SK-N-SH (cell line): ENCODE data around the gene ARIH2. TPM values are rescaled to one million over a fixed set of nuclear protein-coding genes. Genes with fewer than 3 reads are reported as not detected.
A peak's percentile ranks its signal among the peaks of the same experiment; 100 is the strongest.

ENCODE experiments used
- CHD2 ChIP-seq: fragments of 150-350 bp; IDR thresholded peaks from 2 replicates; pipeline ENCODE4 v1.6.1; 2018; ENCODE audit warnings: low read length; ENCODE audit not compliant: partially characterized antibody
- CTCF ChIP-seq: fragments of 200-600 bp; sonication (generic); IDR thresholded peaks from 2 replicates; pipeline ENCODE4 v1.6.1; 2017; ENCODE audit warnings: antibody characterized with exemption, mild to moderate bottlenecking, moderate library complexity
- ELF1 ChIP-seq: IDR thresholded peaks from 2 replicates; pipeline ENCODE4 v1.4.0; 2012
- EZH2phosphoT487 ChIP-seq: fragments of 200-600 bp; sonication (generic); IDR thresholded peaks from 2 replicates; pipeline ENCODE4 v1.6.1; 2017; ENCODE audit warnings: low read depth, mixed run types, mild to moderate bottlenecking, antibody characterized with exemption, moderate library complexity, borderline replicate concordance
- FOSL2 ChIP-seq: IDR thresholded peaks from 2 replicates; pipeline ENCODE4 v1.4.0; 2012; ENCODE audit warnings: low read depth, mild to moderate bottlenecking, moderate library complexity, borderline replicate concordance
- IRF3 ChIP-seq: fragments of 150-350 bp; IDR thresholded peaks from 2 replicates; pipeline ENCODE4 v1.6.1; 2016; ENCODE audit warnings: mild to moderate bottlenecking, low read depth, low read length
- JUND ChIP-seq: IDR thresholded peaks from 2 replicates; pipeline ENCODE4 v1.4.0; 2012
- MAX ChIP-seq: IDR thresholded peaks from 2 replicates; pipeline ENCODE4 v1.4.0; 2012; ENCODE audit warnings: low read depth
- MEF2A ChIP-seq: IDR thresholded peaks from 2 replicates; pipeline ENCODE4 v1.4.0; 2012; ENCODE audit warnings: low read depth, borderline replicate concordance
- PBX3 ChIP-seq: IDR thresholded peaks from 2 replicates; pipeline ENCODE4; 2012
- POLR2AphosphoS5 ChIP-seq: IDR thresholded peaks from 2 replicates; pipeline ENCODE4 v1.6.1; 2012; ENCODE audit warnings: low read depth, low read length
- RAD21 ChIP-seq: IDR thresholded peaks from 2 replicates; pipeline ENCODE4 v1.6.1; 2012; ENCODE audit warnings: mild to moderate bottlenecking, low read length
- RCOR1 ChIP-seq: fragments of 150-350 bp; IDR thresholded peaks from 2 replicates; pipeline ENCODE4 v1.6.1; 2017; ENCODE audit warnings: antibody characterized with exemption, low read length
- RFX5 ChIP-seq: IDR thresholded peaks from 2 replicates; pipeline ENCODE4 v1.6.1; 2012; ENCODE audit warnings: mild to moderate bottlenecking, improper control_type of control experiment, low read length
- SMC3 ChIP-seq: IDR thresholded peaks from 2 replicates; pipeline ENCODE4 v1.6.1; 2012; ENCODE audit warnings: low read depth, low read length, improper control_type of control experiment
- TAF1 ChIP-seq: IDR thresholded peaks from 2 replicates; pipeline ENCODE4 v1.6.1; 2012; ENCODE audit warnings: low read depth, mild to moderate bottlenecking, low read length, moderate library complexity, borderline replicate concordance
- TEAD4 ChIP-seq: IDR thresholded peaks from 2 replicates; pipeline ENCODE4 v1.4.0; 2012; ENCODE audit warnings: mild to moderate bottlenecking, borderline replicate concordance; ENCODE audit not compliant: insufficient read depth
- USF1 ChIP-seq: IDR thresholded peaks from 2 replicates; pipeline ENCODE4 v1.4.0; 2012; ENCODE audit warnings: low read depth, borderline replicate concordance
- YY1 ChIP-seq: IDR thresholded peaks from 2 replicates; pipeline ENCODE4 v1.4.0; 2012; ENCODE audit warnings: low read depth, mild to moderate bottlenecking
- polyA plus RNA-seq, 3 experiments: library from polyadenylated mRNA; depleted of rRNA; stranded (reverse); fragments of >200 nt; gene quantifications; 2 replicates each; pipeline ENCODE4 v1.2.3, GENCODE V29; 2012

ARIH2 gene
- polyA plus RNA-seq, 1 of the 3 experiments (the other 2 are of a cell fraction), result 69.7 TPM

- TF ChIP-seq USF1 (peak; percentile 69; the same call in 1 of the 2 replicates), TEAD4 (no peak), EZH2phosphoT487 (no peak), RFX5 (no peak), CHD2 (no peak), FOSL2 (no peak), RAD21 (no peak), ELF1 (no peak), CTCF (no peak), RCOR1 (no peak), POLR2AphosphoS5 (0 out of 2 replicates have a peak, but pooled peaks have one; percentile 30), TAF1 (no peak), MAX (peak; percentile 15; the same call in 1 of the 2 replicates), IRF3 (no peak), YY1 (no peak), SMC3 (no peak), PBX3 (no peak), JUND (no peak), MEF2A (no peak)
Observed at GRCh38 chr3:48919215-48920138, 835 bp downstream of the ARIH2 start (continued).
